ENCODE measurements around the gene RINT1.

DNA sequence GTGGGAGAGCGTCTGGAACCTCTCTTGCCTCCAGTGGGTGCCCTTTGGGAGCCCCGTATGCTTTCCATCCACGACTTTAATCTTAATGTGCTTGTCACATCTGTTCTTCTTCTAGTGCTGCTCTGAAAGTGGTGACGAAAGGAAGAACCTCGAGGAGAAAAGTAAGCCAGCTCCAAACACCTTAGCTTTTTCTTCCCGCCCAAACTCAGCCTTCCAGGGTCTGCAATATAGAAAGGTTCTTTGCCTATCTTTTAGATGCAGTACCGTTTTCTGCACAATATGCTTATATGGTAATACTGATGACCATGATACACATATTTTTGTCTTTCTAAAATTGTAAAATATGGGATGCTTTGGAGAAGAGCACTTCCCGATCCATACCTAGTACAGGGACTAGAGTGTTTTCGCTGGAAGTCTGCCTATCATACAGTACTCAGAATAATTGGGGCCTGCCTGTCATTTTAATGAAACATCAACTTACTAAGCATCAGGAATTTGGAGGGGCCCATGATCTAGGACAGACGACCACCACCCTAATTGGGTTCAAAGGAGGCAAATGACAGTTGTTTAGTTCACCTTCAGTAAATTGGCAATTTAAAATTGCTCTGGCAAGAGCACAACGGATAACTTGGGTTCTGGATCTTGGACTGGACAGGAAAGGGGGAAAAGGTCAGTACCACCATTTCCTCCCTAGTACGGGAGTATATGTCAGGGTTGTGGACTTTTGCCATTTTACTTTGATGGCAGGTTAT lies 884 bp downstream of the RINT1 start:
- no peak for TF ChIP-seq CTCF (IDR thresholded peaks at IDR 0.05; ENCODE audit: insufficient read depth, low read depth, low read length)
- TF ChIP-seq EZH2 (IDR thresholded peaks at IDR 0.05; ENCODE audit: insufficient read depth, low read length) = no peak
